Kidney (tissue), 14 donors: ENCODE results near the gene BEX3. TPM values are rescaled to one million over a fixed set of nuclear protein-coding genes. Genes with fewer than 3 reads are reported as not detected.
A peak's percentile ranks its signal among the peaks of the same experiment; 100 is the strongest.

ENCODE experiments used
- DNase-seq, 5 donors: peaks; one replicate each; pipeline ENCODE4 v3.0.0-alpha.2; 2013 to 2020
- FAIRE-seq: peaks from 2 replicates; lab custom pipeline; 2012; peaks lifted over from hg19 to GRCh38; lab: Jason Lieb, UNC
- H3K27ac ChIP-seq, 2 donors: one replicate each; pipeline ENCODE4 v1.7.0; 2013; ENCODE audit warnings: low read depth in 2 of 2, low read length in 2 of 2, inconsistent platforms in 1 of 2
- H3K27me3 ChIP-seq: one replicate; pipeline ENCODE4 v1.7.1; 2013; ENCODE audit warnings: low read length, inconsistent platforms; ENCODE audit not compliant: control insufficient read depth, insufficient read depth
- H3K36me3 ChIP-seq, 3 donors: one replicate each; pipeline versions ENCODE4 v1.7.0 to v1.7.1; 2013; ENCODE audit warnings: low read length in 3 of 3, control low read depth in 1 of 3, inconsistent platforms in 1 of 3; ENCODE audit not compliant: insufficient read depth in 3 of 3, control insufficient read depth in 2 of 3
- H3K4me1 ChIP-seq, 3 donors: one replicate each; pipeline versions ENCODE4 v1.7.0 to v1.7.1; 2013; ENCODE audit warnings: low read length in 3 of 3, inconsistent platforms in 1 of 3, low read depth in 1 of 3; ENCODE audit not compliant: control insufficient read depth in 2 of 3, insufficient read depth in 2 of 3
- H3K4me3 ChIP-seq, 3 donors: one replicate each; pipeline versions ENCODE4 v1.7.0 to v1.8.1; 2013; ENCODE audit warnings: low read length in 3 of 3, control low read depth in 1 of 3, inconsistent platforms in 1 of 3
- H3K9ac ChIP-seq, 3 donors: one replicate each; pipeline versions ENCODE4 v1.7.0 to v1.7.1; 2013; ENCODE audit warnings: low read length in 3 of 3, control low read depth in 1 of 3, inconsistent platforms in 1 of 3
- H3K9me3 ChIP-seq, 3 donors: one replicate each; pipeline versions ENCODE4 v1.7.0 to v1.7.1; 2013; ENCODE audit warnings: low read length in 3 of 3, control low read depth in 1 of 3, inconsistent platforms in 1 of 3; ENCODE audit not compliant: control insufficient read depth in 2 of 3, insufficient read depth in 1 of 3
- intact Hi-C: fragments of 100-400 bp; cut with DNase I; formaldehyde crosslinking; loops from one replicate; pipeline ENCODE4 v1.11.1; 2022
- polyA plus RNA-seq: library from polyadenylated mRNA; stranded (reverse); fragments of 350-450 nt; fragmentation: Illumina TruSeq; extraction: RNeasy Lipid Tissue Mini Kit (QIAGEN cat#74804); gene quantifications from one replicate; pipeline ENCODE4 v1.2.3, GENCODE V29; 2014; ENCODE audit warnings: low read depth, low replicate concordance; ENCODE audit not compliant: insufficient read depth
- total RNA-seq: library from RNA; stranded (reverse); fragmentation: NEBNext Ultra II Directional; extraction: Animal tissue kit (Norgen Biotek cat#: 25700); gene quantifications from one replicate; pipeline ENCODE4 v1.2.1, GENCODE V29; 2021
- TF ChIP-seq, protein P1 (sequence below): IDR thresholded peaks from 3 replicates; pipeline ENCODE4 v1.5.1; 2012; ENCODE audit warnings: mild to moderate bottlenecking, moderate library complexity, borderline replicate concordance; ENCODE audit not compliant: insufficient read depth; ENCODE audit errors: extremely low read depth
- donor health status: control.
- donor health status: control.
- donor health status: control.
- donor health status: control.
- donor health status: control.
- donor health status: DM: yes; HTN: yes; CAD: no.
- donor health status: Normal renal cell carcinoma (clear cell type).

Gene BEX3
- total and polyA plus RNA-seq, 2 donors from 2014 or later: 131 to 458 TPM

DNA sequence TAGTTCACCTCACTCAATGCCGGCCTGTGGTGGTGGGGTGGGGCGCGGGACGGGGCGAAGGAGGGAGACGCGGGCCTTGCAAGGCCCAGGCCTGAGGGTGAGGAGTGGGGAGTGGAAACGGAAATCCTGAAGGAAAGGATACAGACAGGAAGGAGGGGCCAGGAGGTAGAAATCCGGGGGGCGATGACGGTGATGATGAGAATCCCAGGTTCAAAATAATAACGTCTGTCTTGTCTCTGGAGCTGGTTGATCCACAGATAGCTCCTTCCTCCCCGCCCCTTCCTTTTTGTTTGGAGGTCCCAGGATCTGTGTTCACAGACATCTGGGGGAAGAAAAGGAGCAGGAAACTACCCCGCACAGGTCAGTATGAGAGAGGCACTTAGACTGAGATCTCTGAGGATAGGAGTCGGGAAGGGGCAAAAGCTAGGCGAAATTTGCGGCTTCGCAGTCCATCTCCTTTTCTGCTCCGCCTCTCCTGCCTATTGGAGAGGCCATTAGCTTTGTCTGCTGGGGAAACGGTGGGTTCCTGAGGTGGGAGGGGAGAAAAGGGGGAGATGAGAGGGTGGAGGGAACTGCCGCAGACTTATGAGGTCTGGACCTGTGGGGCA is 45.6 kb upstream of the BEX3 start:
- no peaks in the 10 kb centered on the region for H3K4me1 ChIP-seq
- H3K36me3 ChIP-seq: no peaks in the 10 kb centered on the region
- no peak overlapping the region for H3K27ac ChIP-seq
- no peak overlapping the region for H3K9ac ChIP-seq
- TF ChIP-seq, protein P1, sequence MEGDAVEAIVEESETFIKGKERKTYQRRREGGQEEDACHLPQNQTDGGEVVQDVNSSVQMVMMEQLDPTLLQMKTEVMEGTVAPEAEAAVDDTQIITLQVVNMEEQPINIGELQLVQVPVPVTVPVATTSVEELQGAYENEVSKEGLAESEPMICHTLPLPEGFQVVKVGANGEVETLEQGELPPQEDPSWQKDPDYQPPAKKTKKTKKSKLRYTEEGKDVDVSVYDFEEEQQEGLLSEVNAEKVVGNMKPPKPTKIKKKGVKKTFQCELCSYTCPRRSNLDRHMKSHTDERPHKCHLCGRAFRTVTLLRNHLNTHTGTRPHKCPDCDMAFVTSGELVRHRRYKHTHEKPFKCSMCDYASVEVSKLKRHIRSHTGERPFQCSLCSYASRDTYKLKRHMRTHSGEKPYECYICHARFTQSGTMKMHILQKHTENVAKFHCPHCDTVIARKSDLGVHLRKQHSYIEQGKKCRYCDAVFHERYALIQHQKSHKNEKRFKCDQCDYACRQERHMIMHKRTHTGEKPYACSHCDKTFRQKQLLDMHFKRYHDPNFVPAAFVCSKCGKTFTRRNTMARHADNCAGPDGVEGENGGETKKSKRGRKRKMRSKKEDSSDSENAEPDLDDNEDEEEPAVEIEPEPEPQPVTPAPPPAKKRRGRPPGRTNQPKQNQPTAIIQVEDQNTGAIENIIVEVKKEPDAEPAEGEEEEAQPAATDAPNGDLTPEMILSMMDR: no peak
- peak overlapping the region; percentile 24 to 60 (median 47) for H3K4me3 ChIP-seq
- FAIRE-seq: no peak
- peak in 4 of 5 donors; percentile 56 to 80 (median 65) for DNase-seq
- H3K9me3 ChIP-seq: no peaks in the 10 kb centered on the region
- peaks cover 4% of the 10 kb centered on the region for H3K27me3 ChIP-seq
- intact Hi-C loops: no loop called here

DNA sequence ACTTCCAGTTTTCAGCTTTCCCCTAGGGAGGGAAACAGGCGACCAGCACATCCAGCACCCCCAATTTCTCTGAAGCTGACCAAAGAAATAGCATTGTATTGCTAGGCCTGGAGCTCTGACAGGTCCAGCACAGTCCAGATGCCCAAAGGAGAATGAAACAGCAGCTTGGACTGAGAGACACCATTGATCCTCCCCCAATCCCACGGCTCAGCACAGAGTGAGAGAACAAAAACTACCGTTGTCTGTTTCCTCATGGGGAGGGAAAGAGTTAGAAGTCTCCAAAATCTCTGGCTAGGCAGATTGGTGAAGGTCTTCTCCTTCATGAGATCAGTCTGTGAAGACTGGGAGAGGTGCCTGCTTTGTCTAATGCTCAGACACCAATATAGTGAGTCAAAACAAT is 37.7 kb upstream of the BEX3 start:
- Histone ChIP-seq H3K27ac (no peak overlapping the region), H3K36me3 (no peaks in the 10 kb centered on the region), H3K27me3 (no peaks in the 10 kb centered on the region), H3K9ac (no peak overlapping the region), H3K9me3 (no peaks in the 10 kb centered on the region), H3K4me3 (no peak overlapping the region), H3K4me1 (no peaks in the 10 kb centered on the region)
- intact Hi-C loops: no loop called here
- TF ChIP-seq, protein P1: no peak
- DNase-seq (no peak), FAIRE-seq (no peak)

DNA sequence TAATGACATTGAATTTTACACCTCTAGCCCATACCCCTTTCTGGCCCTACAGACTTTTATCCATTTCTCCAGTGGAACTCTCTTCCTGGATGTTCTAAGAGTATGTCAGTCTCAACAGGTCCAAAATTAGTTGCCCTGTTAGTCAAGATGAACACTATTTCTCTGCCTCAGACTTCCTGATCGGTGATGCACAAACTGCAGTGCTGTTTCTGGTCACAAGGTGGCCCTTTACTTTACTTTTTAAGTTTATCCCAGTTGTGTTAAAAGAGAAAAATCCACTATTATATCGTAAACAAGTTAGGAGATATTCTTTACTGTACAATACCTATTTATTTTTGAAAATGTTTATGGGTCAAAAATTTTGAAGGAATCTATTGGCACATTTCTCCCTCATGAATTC is 33.2 kb upstream of the BEX3 start:
- intact Hi-C loops: loop anchor here (10.0 kb wide), 1 partner anchor 122 kb away; no protein-coding TSS in a partner anchor
- TF ChIP-seq, protein P1: peak; percentile 68
- DNase-seq: peak in 2 of 5 donors; percentile 59 to 62
- H3K4me1 ChIP-seq: no peaks in the 10 kb centered on the region
- no peaks in the 10 kb centered on the region for H3K9me3 ChIP-seq
- no peak overlapping the region for H3K4me3 ChIP-seq
- peak; percentile 90 for FAIRE-seq
- peaks cover 2% of the 10 kb centered on the region for H3K27me3 ChIP-seq
- H3K27ac ChIP-seq: no peak overlapping the region
- H3K9ac ChIP-seq: no peak overlapping the region
- no peaks in the 10 kb centered on the region for H3K36me3 ChIP-seq
